GM12878 (cell line): ENCODE data around the gene SHLD1. TPM values are rescaled to one million over a fixed set of nuclear protein-coding genes. Genes with fewer than 3 reads are reported as not detected.

Experiments used
- ATAC-seq: fragments of 200-7000 bp; cut with Tn5 transposase; 3 replicates; pipeline ENCODE4 v1.9.1; 2020; ENCODE audit warnings: mild to moderate bottlenecking, moderate library complexity
- BruUV-seq: library from RNA; stranded (reverse); fragments of 400-500 nt; replicated peaks from 2 replicates; lab custom pipeline; 2021; lab: Mats Ljungman, UMichigan
- CTCF ChIA-PET: fragments of 300-600 bp; sonication (Branson Sonifier 250); formaldehyde crosslinking; extraction: SDS; loops from one replicate; lab custom pipeline; 2021; ENCODE audit warnings: inconsistent platforms; lab: Yijun Ruan, JAX
- POLR2A ChIA-PET: fragments of 350-600 bp; formaldehyde crosslinking; extraction: SDS; loops from one replicate; lab custom pipeline; 2021; ENCODE audit warnings: inconsistent platforms; lab: Charles Lee
- RAD21 ChIA-PET: fragments of 300-600 bp; sonication (Branson Sonifier 250); formaldehyde crosslinking; loops from one replicate; lab custom pipeline; 2023; ENCODE audit warnings: antibody characterized with exemption; ENCODE audit not compliant: unreplicated experiment; lab: Charles Lee
- SMC1A ChIA-PET: fragments of 300-600 bp; sonication (Branson Sonifier 250); formaldehyde crosslinking; loops from one replicate; lab custom pipeline; 2023; ENCODE audit not compliant: unreplicated experiment, uncharacterized antibody; lab: Charles Lee
- DNase-seq: peaks from one replicate; pipeline ENCODE4 v3.0.0-alpha.2; 2011; ENCODE audit warnings: low read depth, low spot score
- FAIRE-seq: peaks from 3 replicates; lab custom pipeline; 2011; peaks lifted over from hg19 to GRCh38; lab: Jason Lieb, UNC
- H2AFZ ChIP-seq: 2 replicates; pipeline ENCODE4 v1.6.0; 2011; ENCODE audit warnings: low read depth, low read length, control low read depth; ENCODE audit not compliant: control insufficient read depth
- H3K27ac ChIP-seq: 2 replicates; pipeline ENCODE4 v1.5.1; 2011; ENCODE audit warnings: control low read depth; ENCODE audit not compliant: control insufficient read depth, insufficient read depth
- H3K27me3 ChIP-seq, 2 experiments: replicated peaks in 1 of 2; 2 replicates each; pipeline versions ENCODE4 v1.6.0 to v1.6.1; 2011; ENCODE audit warnings: low read length in 1 of 2; ENCODE audit not compliant: control insufficient read depth in 2 of 2, insufficient read depth in 2 of 2
- H3K36me3 ChIP-seq, 2 experiments: 2 replicates each; pipeline ENCODE4 v1.5.1; 2011; ENCODE audit warnings: low read length in 1 of 2; ENCODE audit not compliant: control insufficient read depth in 2 of 2, insufficient read depth in 2 of 2
- H3K4me1 ChIP-seq: 2 replicates; pipeline ENCODE4 v1.6.1; 2011; ENCODE audit warnings: mild to moderate bottlenecking, low read length, moderate library complexity, mixed read lengths; ENCODE audit not compliant: control insufficient read depth, insufficient read depth
- H3K4me2 ChIP-seq: 2 replicates; pipeline ENCODE4 v1.6.0; 2011; ENCODE audit warnings: control low read depth; ENCODE audit not compliant: control insufficient read depth, insufficient read depth
- H3K4me3 ChIP-seq: fragments of 200-600 bp; sonication (generic); 2 replicates; pipeline ENCODE4 v1.5.1; 2016
- H3K79me2 ChIP-seq: 2 replicates; pipeline ENCODE4 v1.6.0; 2011; ENCODE audit warnings: low read length; ENCODE audit not compliant: control insufficient read depth, insufficient read depth
- H3K9ac ChIP-seq: 2 replicates; pipeline ENCODE4 v1.8.0; 2011; ENCODE audit warnings: low read length, control low read depth, mixed read lengths; ENCODE audit not compliant: control insufficient read depth, insufficient read depth
- H3K9me3 ChIP-seq: replicated peaks from 3 replicates; pipeline ENCODE4 v1.5.1; 2011; ENCODE audit warnings: mild to moderate bottlenecking, low read length; ENCODE audit not compliant: control insufficient read depth, insufficient read depth
- H4K20me1 ChIP-seq: 2 replicates; pipeline ENCODE4 v1.6.0; 2011; ENCODE audit not compliant: control insufficient read depth, insufficient read depth
- ASH2L ChIP-seq: fragments of 300-600, 200-600 bp; sonication (generic); IDR thresholded peaks from 2 replicates; pipeline ENCODE4 v1.6.1; 2017; ENCODE audit warnings: low read depth, mild to moderate bottlenecking, borderline replicate concordance
- CBX3 ChIP-seq: fragments of 200-600 bp; sonication (generic); IDR thresholded peaks from 2 replicates; pipeline ENCODE4 v1.6.1; 2016; ENCODE audit warnings: low read depth, borderline replicate concordance
- LARP7 ChIP-seq: fragments of 450-650 bp; IDR thresholded peaks from 2 replicates; pipeline ENCODE4 v1.6.1; 2017; ENCODE audit warnings: mild to moderate bottlenecking
- MXI1 ChIP-seq: fragments of 150-350 bp; IDR thresholded peaks from 2 replicates; pipeline ENCODE4 v1.6.1; 2011; ENCODE audit warnings: low read depth, mild to moderate bottlenecking, inconsistent platforms, low read length, improper control_type of control experiment
- NRF1 ChIP-seq: conservative IDR thresholded peaks from 2 replicates; pipeline ENCODE4 v1.6.1; 2011; ENCODE audit warnings: mild to moderate bottlenecking, low read depth, low read length, improper control_type of control experiment
- POLR2A ChIP-seq: IDR thresholded peaks from 2 replicates; pipeline ENCODE4 v1.6.1; 2011; ENCODE audit warnings: low read depth, mild to moderate bottlenecking, low read length
- RELB ChIP-seq: fragments of 450-650 bp; IDR thresholded peaks from 2 replicates; pipeline ENCODE4 v1.6.1; 2017; ENCODE audit warnings: low read depth, mild to moderate bottlenecking, moderate library complexity
- TCF3 ChIP-seq: IDR thresholded peaks from 2 replicates; pipeline ENCODE4 v1.6.1; 2012; ENCODE audit warnings: low read depth, mild to moderate bottlenecking, low read length, borderline replicate concordance; ENCODE audit not compliant: insufficient read depth
- ZBTB11 ChIP-seq: fragments of 450-650 bp; formaldehyde crosslinking; IDR thresholded peaks from 2 replicates; pipeline ENCODE4 v1.5.0; 2022; ENCODE audit warnings: mild to moderate bottlenecking, missing genetic modification characterization
- ZNF217 ChIP-seq: fragments of 450-650 bp; IDR thresholded peaks from 2 replicates; pipeline ENCODE4 v1.6.1; 2017; ENCODE audit warnings: antibody characterized with exemption, mild to moderate bottlenecking
- ZNF592 ChIP-seq: fragments of 450-650 bp; IDR thresholded peaks from 2 replicates; pipeline ENCODE4 v1.6.1; 2017; ENCODE audit warnings: mild to moderate bottlenecking, moderate library complexity
- ZNF622 ChIP-seq: fragments of 450-650 bp; IDR thresholded peaks from 2 replicates; pipeline ENCODE4 v1.6.1; 2017; ENCODE audit warnings: mild to moderate bottlenecking, inconsistent platforms
- ZZZ3 ChIP-seq: IDR thresholded peaks from 2 replicates; pipeline ENCODE4 v1.6.1; 2011; ENCODE audit warnings: low read depth; ENCODE audit not compliant: control insufficient read depth, insufficient read length
- WGBS: methylation state at CpG from one replicate; pipeline ENCODE4 v1.1.6; 2016; ENCODE audit warnings: low lambda C conversion rate; ENCODE audit not compliant: insufficient replicate concordance, insufficient coverage; ENCODE audit errors: missing lambda C conversion rate; 5-methylcytosine and 5-hydroxymethylcytosine counted together
- in situ Hi-C: fragments of 300-500 bp; cut with MboI; formaldehyde crosslinking; loops from 9 replicates; pipeline ENCODE4 v1.14.3; 2018; ENCODE audit warnings: mixed read lengths
- intact Hi-C: fragments of 100-400 bp; cut with micrococcal nuclease; formaldehyde crosslinking; loops from one replicate; pipeline ENCODE4 v1.14.2; 2022; ENCODE audit not compliant: unreplicated experiment
- polyA plus RNA-seq, 11 experiments: library from polyadenylated mRNA; depleted of rRNA in 4 of 11; unstranded in 6 of 11; stranded (reverse) in 5 of 11; fragments of >200 nt; fragmentation: Nextera tagmentation in 4 of 11; fragmentation: Illumina TruSeq in 1 of 11; extraction: Ambion mirVana in 4 of 11; extraction: Trizol in 1 of 11; gene quantifications; 1 replicate in 1 of 11; 2 replicates in 10 of 11; pipeline versions ENCODE4 v1.2.1 to v1.2.3, GENCODE V29; 2011 to 2016; ENCODE audit warnings: inconsistent platforms in 2 of 11, missing spikeins in 2 of 11, low read depth in 1 of 11
- total RNA-seq, 4 experiments: library from RNA; depleted of rRNA in 3 of 4; stranded (reverse); fragments of >200 nt in 3 of 4; fragmentation: Illumina TruSeq in 1 of 4; extraction: Trizol in 1 of 4; gene quantifications; 2 replicates each; pipeline versions ENCODE4 v1.2.1 to v1.2.3, GENCODE V29; 2013 to 2021

SHLD1 gene
- total and polyA plus RNA-seq, 10 of the 15 experiments (the other 5 are each of a cell fraction or from before 2014, with no cell fraction given) = 10.8 to 70.9 (median 25.4) TPM

GRCh38 chr20:5776077-5776476 lies 25.9 kb downstream of the SHLD1 start (continued):
- TF ChIP-seq ZNF622 = no peak
- no peak for TF ChIP-seq LARP7
- no peak for TF ChIP-seq ZZZ3
- TF ChIP-seq NRF1 = no peak
- no peak for TF ChIP-seq ZNF217
- TF ChIP-seq ASH2L = no peak
- no peak for TF ChIP-seq TCF3
- TF ChIP-seq ZBTB11 (CRISPR knock-in tag) = no peak

- FAIRE-seq (no peak), DNase-seq (no peak), ATAC-seq (no peak)
- Histone ChIP-seq H3K4me1 (peaks cover 7% of the 10 kb centered on the region), H3K9me3 (no peaks in the 10 kb centered on the region), H4K20me1 (no peaks in the 10 kb centered on the region), H3K79me2 (no peaks in the 10 kb centered on the region), H3K9ac (no peak overlapping the region), H3K36me3 (peaks cover 5 to 12% of the 10 kb centered on the region in 2 experiments; a peak in 3 of 4 replicates), H3K27me3 (no peaks in the 10 kb centered on the region), H3K4me2 (no peak overlapping the region), H3K4me3 (no peak overlapping the region), H3K27ac (no peak overlapping the region), H2AFZ (no peak overlapping the region)
- POLR2A ChIA-PET = interaction anchor here (0.6 to 0.8 kb wide), 2 partner anchors 164 to 246 kb away, joined by 3 to 4 read pairs; no protein-coding TSS in a partner anchor
- CTCF ChIA-PET = interaction anchor here (0.7 to 2.2 kb wide), 3 partner anchors 9 to 211 kb away, joined by 3 to 8 read pairs (median 3); no protein-coding TSS in a partner anchor
- RAD21 ChIA-PET = interaction anchor here (0.8 kb wide), 2 partner anchors 133 to 209 kb away, joined by 3 to 4 read pairs; no protein-coding TSS in a partner anchor
- WGBS = 86% methylated on average over 3 of the region's 3 CpGs
- intact Hi-C loops = no loop called here
- no TSS peak for BruUV-seq
- SMC1A ChIA-PET = interaction anchor here (1.0 to 2.6 kb wide), 3 partner anchors 9 to 120 kb away, joined by 3 to 11 read pairs (median 4); no protein-coding TSS in a partner anchor
- in situ Hi-C loops = no loop called here
- TF ChIP-seq POLR2A (no peak), RELB (no peak), ZNF592 (no peak), CBX3 (no peak), MXI1 (no peak)
Observed at GRCh38 chr20:5779071-5779900, 29.1 kb downstream of the SHLD1 start.
